Inferior parietal cortex (tissue), 1 donor: ENCODE measurements around the gene RNASE9.
"Not testable (repeated sequence)": the region's sequence is repeated elsewhere in the genome, so short reads cannot be mapped to it uniquely, and the experiment has no call there.

ENCODE experiments used
- DNase-seq: peaks from one replicate; pipeline ENCODE4 v3.0.0-alpha.2; 2016; ENCODE audit errors: extremely low spot score

The RNASE9 gene

DNA sequence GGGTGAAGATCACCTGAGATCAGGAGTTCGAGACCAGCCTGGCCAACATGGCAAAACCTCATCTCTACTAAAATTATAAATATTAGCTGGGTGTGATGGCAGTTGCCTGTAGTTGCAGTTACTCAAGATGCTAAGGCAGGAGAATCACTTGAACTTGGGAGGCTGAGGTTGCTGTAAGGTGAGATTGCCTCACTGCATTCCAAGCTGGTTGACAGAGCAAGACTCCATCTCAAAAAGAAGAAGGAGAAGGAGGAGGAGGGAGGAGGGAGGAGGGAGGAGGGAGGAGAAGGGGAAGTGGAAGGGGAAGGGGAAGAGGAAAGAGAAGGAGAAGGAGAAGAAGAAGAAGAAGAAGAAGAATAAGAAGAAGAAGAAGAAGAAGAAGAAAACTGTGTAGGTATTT, 38.5 kb downstream of the RNASE9 start:
- no peak for DNase-seq

- no peak for DNase-seq
Measured at GRCh38 chr14:20516921-20517320, 43.9 kb downstream of the RNASE9 start.

GRCh38 chr14:20515846-20516245, 45.0 kb downstream of the RNASE9 start:
- no peak for DNase-seq

GRCh38 chr14:20512177-20512905, 48.5 kb downstream of the RNASE9 start:
- DNase-seq: no peak

- DNase-seq: no peak
Measured at GRCh38 chr14:20508367-20508766, 52.5 kb downstream of the RNASE9 start.

- DNase-seq: not testable (repeated sequence)
Measured at GRCh38 chr14:20507537-20507936, 53.3 kb downstream of the RNASE9 start.

GRCh38 chr14:20506752-20507151, 54.1 kb downstream of the RNASE9 start:
- not testable (repeated sequence) for DNase-seq

- DNase-seq: not testable (repeated sequence)
Measured at GRCh38 chr14:20506276-20506675, 54.6 kb downstream of the RNASE9 start.
